Chondrocyte (in vitro differentiated cells): ENCODE data around the gene KHDC1. TPM values are rescaled to one million over a fixed set of nuclear protein-coding genes. Genes with fewer than 3 reads are reported as not detected.
"Not testable (repeated sequence)": the region's sequence is repeated elsewhere in the genome, so short reads cannot be mapped to it uniquely, and the experiment has no call there.

ENCODE experiments used
- DNase-seq: peaks from one replicate; pipeline ENCODE4 v3.0.0; 2021; ENCODE audit warnings: mixed read lengths, low spot score
- H3K27ac Mint-ChIP-seq: one replicate; pipeline ENCODE4 v1.8.0; 2021; ENCODE audit warnings: mild to moderate bottlenecking, moderate library complexity, mixed read lengths; ENCODE audit not compliant: unreplicated experiment
- H3K27me3 Mint-ChIP-seq: 2 replicates; pipeline ENCODE4 v1.8.0; 2021; ENCODE audit warnings: low read depth, mixed read lengths
- H3K36me3 Mint-ChIP-seq: 2 replicates; pipeline ENCODE4 v1.8.0; 2021; ENCODE audit warnings: low read depth, mixed read lengths
- H3K4me1 Mint-ChIP-seq: 2 replicates; pipeline ENCODE4 v1.8.0; 2021; ENCODE audit warnings: low read depth, mild to moderate bottlenecking, mixed read lengths
- H3K4me3 Mint-ChIP-seq: one replicate; pipeline ENCODE4 v1.8.0; 2021; ENCODE audit warnings: mild to moderate bottlenecking, moderate library complexity, mixed read lengths; ENCODE audit not compliant: unreplicated experiment
- H3K9me3 Mint-ChIP-seq: 2 replicates; pipeline ENCODE4 v1.8.0; 2021; ENCODE audit warnings: low read depth, mixed read lengths
- total RNA-seq: library from RNA; stranded (reverse); gene quantifications from 3 replicates; pipeline ENCODE4 v1.2.1, GENCODE V29; 2021
- TF ChIP-seq, protein P1 (sequence below): fragments of 200-600 bp; sonication (generic); IDR thresholded peaks from 2 replicates; pipeline ENCODE4 v1.5.0; 2021; ENCODE audit warnings: antibody characterized with exemption, mild to moderate bottlenecking, moderate library complexity

KHDC1 gene
- total RNA-seq, 1 donor from 2014 or later, result 4.0 TPM

DNA sequence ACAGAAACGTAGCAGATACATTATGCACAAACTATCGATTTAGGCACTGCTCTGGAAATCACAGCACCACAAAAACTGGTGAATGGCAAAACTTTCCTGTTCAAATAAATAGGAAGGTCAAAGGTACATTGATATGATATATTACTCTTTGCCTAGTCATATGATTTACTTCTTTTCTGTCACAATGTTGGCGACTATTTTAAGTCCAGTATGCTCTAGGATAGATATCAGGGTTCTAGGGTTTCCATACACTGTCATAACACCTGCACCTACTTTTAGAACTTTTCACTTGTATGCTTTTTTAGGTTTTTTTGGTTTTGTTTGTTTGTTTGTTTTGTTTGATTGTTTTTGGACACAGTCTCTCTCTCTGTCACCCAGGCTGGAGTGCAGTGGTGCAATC lies 62.7 kb downstream of the KHDC1 start:
- H3K4me3 Mint-ChIP-seq, result no peak overlapping the region
- H3K27me3 Mint-ChIP-seq, result peaks cover 2% of the 10 kb centered on the region
- H3K36me3 Mint-ChIP-seq, result peaks cover 2% of the 10 kb centered on the region
- H3K9me3 Mint-ChIP-seq, result no peaks in the 10 kb centered on the region
- no peaks in the 10 kb centered on the region for H3K4me1 Mint-ChIP-seq
- H3K27ac Mint-ChIP-seq, result no peak overlapping the region
- TF ChIP-seq, protein P1, sequence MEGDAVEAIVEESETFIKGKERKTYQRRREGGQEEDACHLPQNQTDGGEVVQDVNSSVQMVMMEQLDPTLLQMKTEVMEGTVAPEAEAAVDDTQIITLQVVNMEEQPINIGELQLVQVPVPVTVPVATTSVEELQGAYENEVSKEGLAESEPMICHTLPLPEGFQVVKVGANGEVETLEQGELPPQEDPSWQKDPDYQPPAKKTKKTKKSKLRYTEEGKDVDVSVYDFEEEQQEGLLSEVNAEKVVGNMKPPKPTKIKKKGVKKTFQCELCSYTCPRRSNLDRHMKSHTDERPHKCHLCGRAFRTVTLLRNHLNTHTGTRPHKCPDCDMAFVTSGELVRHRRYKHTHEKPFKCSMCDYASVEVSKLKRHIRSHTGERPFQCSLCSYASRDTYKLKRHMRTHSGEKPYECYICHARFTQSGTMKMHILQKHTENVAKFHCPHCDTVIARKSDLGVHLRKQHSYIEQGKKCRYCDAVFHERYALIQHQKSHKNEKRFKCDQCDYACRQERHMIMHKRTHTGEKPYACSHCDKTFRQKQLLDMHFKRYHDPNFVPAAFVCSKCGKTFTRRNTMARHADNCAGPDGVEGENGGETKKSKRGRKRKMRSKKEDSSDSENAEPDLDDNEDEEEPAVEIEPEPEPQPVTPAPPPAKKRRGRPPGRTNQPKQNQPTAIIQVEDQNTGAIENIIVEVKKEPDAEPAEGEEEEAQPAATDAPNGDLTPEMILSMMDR, result no peak
- DNase-seq, result no peak

DNA sequence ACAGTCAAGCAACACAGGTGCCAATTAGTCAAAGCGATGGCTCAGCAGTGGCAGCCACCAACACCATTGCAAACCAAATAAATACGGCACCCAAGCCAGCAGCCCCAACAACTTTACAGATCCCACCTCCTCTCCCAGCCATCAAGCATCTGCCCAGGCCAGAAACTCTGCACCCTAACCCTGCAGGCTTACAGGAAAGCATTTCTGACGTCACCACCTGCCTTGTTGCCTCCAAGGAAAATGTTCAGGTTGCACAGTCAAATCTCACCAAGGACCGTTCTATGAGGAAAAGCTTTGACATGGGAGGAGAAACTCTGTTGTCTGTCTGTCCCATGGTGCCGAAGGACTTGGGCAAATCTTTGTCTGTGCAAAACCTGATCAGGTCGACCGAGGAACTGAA lies 68.3 kb downstream of the KHDC1 start:
- TF ChIP-seq, protein P1, result no peak
- Mint-ChIP-seq H3K9me3 (no peaks in the 10 kb centered on the region), H3K4me3 (no peak overlapping the region), H3K27me3 (no peaks in the 10 kb centered on the region), H3K36me3 (peaks cover 4% of the 10 kb centered on the region), H3K4me1 (no peaks in the 10 kb centered on the region), H3K27ac (no peak overlapping the region)
- DNase-seq, result no peak

DNA sequence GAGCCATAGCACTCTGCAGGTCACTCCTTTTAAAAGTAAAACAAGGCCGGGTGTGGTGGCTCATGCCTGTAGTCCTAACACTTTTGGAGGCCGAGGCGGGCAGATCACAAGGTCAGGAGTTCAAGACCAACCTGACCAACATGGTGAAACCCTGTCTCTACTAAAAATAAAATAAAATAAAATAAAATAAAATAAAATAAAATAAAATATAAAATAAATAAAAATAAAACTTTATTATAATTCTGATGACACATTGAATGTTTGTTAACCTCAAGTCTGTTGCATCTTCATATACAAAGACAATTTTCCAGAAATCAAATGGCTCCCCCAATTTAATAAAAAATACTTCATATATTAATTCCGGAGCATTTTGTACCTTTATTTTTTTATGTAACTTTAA lies 69.7 kb downstream of the KHDC1 start:
- not testable (repeated sequence) for DNase-seq, H3K27ac Mint-ChIP-seq, H3K9me3 Mint-ChIP-seq, H3K27me3 Mint-ChIP-seq, H3K4me3 Mint-ChIP-seq, H3K4me1 Mint-ChIP-seq, H3K36me3 Mint-ChIP-seq

Other genes with a start within 250 kb of the KHDC1 start
- not detected in 3 replicates for gene KHDC1L, start 37.7 kb downstream of the KHDC1 start, total RNA-seq
- gene DPPA5, start 91.1 kb upstream of the KHDC1 start, total RNA-seq, result not detected in 3 replicates
- 0.41 TPM in 1 of 3 replicates, not detected in the others for gene KHDC3L, start 99.5 kb upstream of the KHDC1 start, total RNA-seq
- gene OOEP, start 106.7 kb upstream of the KHDC1 start, total RNA-seq, result not detected in 3 replicates
- gene DDX43, start 131.6 kb upstream of the KHDC1 start, total RNA-seq, result not detected in 3 replicates
- gene CGAS, start 189.1 kb upstream of the KHDC1 start, total RNA-seq, result 1.0 to 1.7 TPM (median 1.6 TPM) in 3 replicates
- gene MTO1, start 198.5 kb upstream of the KHDC1 start, total RNA-seq, result 18.4 to 26.0 TPM (median 25.6 TPM) in 3 replicates